ENCODE data around the gene EFCAB13. TPM values are rescaled to one million over a fixed set of nuclear protein-coding genes. Genes with fewer than 3 reads are reported as not detected.
A peak's percentile ranks its signal among the peaks of the same experiment; 100 is the strongest.

The EFCAB13 gene
- total RNA-seq, 6 experiments from 2014 or later, result 0.68 to 7.2 (median 3.2) TPM

GRCh38 chr17:47279062-47279801 lies 44.5 kb upstream of the EFCAB13 start:
- H3K27me3 ChIP-seq, result no peaks in the 10 kb centered on the region
- no peak overlapping the region for H3K4me3 ChIP-seq
- intact Hi-C loops (cut with DNase I), result no loop called here
- no peak for TF ChIP-seq POLR2A (IDR thresholded peaks at IDR 0.05)
- TF ChIP-seq CTCF (IDR thresholded peaks at IDR 0.05), result no peak
- ATAC-seq (peak; percentile 33 to 65 (median 54)), DNase-seq (no peak)
- H3K9me3 ChIP-seq, result no peaks in the 10 kb centered on the region
- H3K4me1 ChIP-seq, result peaks cover 0 to 32% (median 12%) of the 10 kb centered on the region in 4 donors
- peak overlapping the region; percentile 24 to 57 (median 43) for H3K27ac ChIP-seq
- WGBS (ENCODE audit: insufficient coverage, low coverage, low lambda C conversion rate, missing lambda C conversion rate), result 55% methylated on average over 8 of the region's 10 CpGs
- H3K36me3 ChIP-seq, result no peaks in the 10 kb centered on the region

- H3K9me3 ChIP-seq, result no peaks in the 10 kb centered on the region
- no peaks in the 10 kb centered on the region for H3K27me3 ChIP-seq
- no peaks in the 10 kb centered on the region for H3K36me3 ChIP-seq
- 80% methylated on average over 4 of the region's 14 CpGs for WGBS (ENCODE audit: insufficient coverage, low coverage, low lambda C conversion rate, missing lambda C conversion rate)
- H3K4me1 ChIP-seq, result peaks cover 0 to 38% (median 10%) of the 10 kb centered on the region in 4 donors
- ATAC-seq, result no peak
- peak overlapping the region in 2 of 3 donors; percentile 43 to 57 for H3K27ac ChIP-seq
- no peak overlapping the region for H3K4me3 ChIP-seq
- intact Hi-C loops (cut with DNase I), result no loop called here
- no peak for DNase-seq
- TF ChIP-seq CTCF (IDR thresholded peaks at IDR 0.05) (no peak), POLR2A (IDR thresholded peaks at IDR 0.05) (no peak)
These were observed 43.5 kb upstream of the EFCAB13 start for GRCh38 chr17:47280072-47280811.

GRCh38 chr17:47281216-47281615 lies 42.5 kb upstream of the EFCAB13 start:
- DNase-seq (no peak), ATAC-seq (no peak)
- TF ChIP-seq CTCF (IDR thresholded peaks at IDR 0.05) (no peak), POLR2A (IDR thresholded peaks at IDR 0.05) (no peak)
- Histone ChIP-seq H3K27me3 (no peaks in the 10 kb centered on the region), H3K4me3 (no peak overlapping the region), H3K9me3 (no peaks in the 10 kb centered on the region), H3K4me1 (peaks cover 0 to 30% (median 4%) of the 10 kb centered on the region in 4 donors), H3K36me3 (no peaks in the 10 kb centered on the region), H3K27ac (no peak overlapping the region)
- intact Hi-C loops (cut with DNase I), result no loop called here
- WGBS (ENCODE audit: insufficient coverage, low coverage, low lambda C conversion rate, missing lambda C conversion rate), result 61% methylated on average over 5 of the region's 6 CpGs

- no peaks in the 10 kb centered on the region for H3K9me3 ChIP-seq
- H3K4me1 ChIP-seq, result peaks cover 0 to 12% (median 0%) of the 10 kb centered on the region in 4 donors
- intact Hi-C loops (cut with DNase I), result no loop called here
- TF ChIP-seq POLR2A (IDR thresholded peaks at IDR 0.05) (no peak), CTCF (IDR thresholded peaks at IDR 0.05) (no peak)
- no peak overlapping the region for H3K4me3 ChIP-seq
- no peaks in the 10 kb centered on the region for H3K27me3 ChIP-seq
- DNase-seq, result no peak
- 74% methylated on average over 6 of the region's 6 CpGs for WGBS (ENCODE audit: insufficient coverage, low coverage, low lambda C conversion rate, missing lambda C conversion rate)
- peak; percentile 28 to 76 (median 40) for ATAC-seq
- H3K27ac ChIP-seq, result peak overlapping the region in 1 of 3 donors; percentile 16
- H3K36me3 ChIP-seq, result no peaks in the 10 kb centered on the region
These were observed 38.8 kb upstream of the EFCAB13 start for GRCh38 chr17:47285003-47285402.

All from right lobe of liver (tissue), 6 donors.